WTC11 (cell line): ENCODE measurements around the gene DCHS2. TPM values are rescaled to one million over a fixed set of nuclear protein-coding genes. Genes with fewer than 3 reads are reported as not detected.

Source experiments
- ATAC-seq: fragments of 200-7000 bp; cut with Tn5 transposase; 2 replicates; pipeline ENCODE4 v1.10.0; 2021; ENCODE audit warnings: mild to moderate bottlenecking, moderate library complexity
- CTCF ChIA-PET: fragments of 300-600 bp; sonication (Branson Sonifier 250); formaldehyde crosslinking; loops from one replicate; lab custom pipeline; 2021; ENCODE audit warnings: antibody characterized with exemption; lab: Charles Lee
- POLR2A ChIA-PET: fragments of 350-600 bp; sonication (Branson Sonifier 250); formaldehyde crosslinking; loops from one replicate; lab custom pipeline; 2021; ENCODE audit warnings: antibody characterized with exemption; lab: Charles Lee
- DNase-seq: peaks from one replicate; pipeline ENCODE4 v3.0.0; 2021; ENCODE audit warnings: low spot score
- H3K27ac Mint-ChIP-seq: 2 replicates; pipeline ENCODE4 v1.8.0; 2021; ENCODE audit warnings: mixed read lengths
- H3K27me3 Mint-ChIP-seq: 2 replicates; pipeline ENCODE4 v1.8.0; 2021; ENCODE audit warnings: low read depth, mild to moderate bottlenecking, moderate library complexity, mixed read lengths
- H3K36me3 Mint-ChIP-seq: 2 replicates; pipeline ENCODE4 v1.8.0; 2021; ENCODE audit warnings: mixed read lengths
- H3K4me1 Mint-ChIP-seq: 2 replicates; pipeline ENCODE4 v1.8.0; 2022; ENCODE audit warnings: mixed read lengths
- H3K4me3 Mint-ChIP-seq: 2 replicates; pipeline ENCODE4 v1.8.0; 2021; ENCODE audit warnings: mild to moderate bottlenecking, moderate library complexity, mixed read lengths
- H3K9me3 Mint-ChIP-seq: 2 replicates; pipeline ENCODE4 v1.8.0; 2021; ENCODE audit warnings: mixed read lengths
- AR ChIP-seq: fragments of 250-450 bp; sonication (Bioruptor Pico); IDR thresholded peaks from 2 replicates; pipeline ENCODE4 v1.9.0; 2021; ENCODE audit warnings: mild to moderate bottlenecking
- ATF2 ChIP-seq: sonication (generic); formaldehyde crosslinking; IDR thresholded peaks from 2 replicates; pipeline ENCODE4 v1.8.1; 2022; ENCODE audit warnings: low read depth, missing genetic modification reagents, borderline replicate concordance
- ATF6 ChIP-seq: sonication (generic); formaldehyde crosslinking; IDR thresholded peaks from 2 replicates; pipeline ENCODE4 v1.8.1; 2023; ENCODE audit warnings: mild to moderate bottlenecking, missing genetic modification reagents
- CREB1 ChIP-seq: sonication (generic); formaldehyde crosslinking; IDR thresholded peaks from 2 replicates; pipeline ENCODE4 v1.8.0; 2023; ENCODE audit warnings: mild to moderate bottlenecking, missing genetic modification reagents
- CREM ChIP-seq: sonication (generic); formaldehyde crosslinking; IDR thresholded peaks from 2 replicates; pipeline ENCODE4 v1.8.1; 2022; ENCODE audit warnings: mild to moderate bottlenecking, missing genetic modification reagents, moderate library complexity
- CTCF ChIP-seq: fragments of 200-600 bp; IDR thresholded peaks from 2 replicates; pipeline ENCODE4 v1.8.0; 2022; ENCODE audit warnings: antibody characterized with exemption
- E2F1 ChIP-seq: sonication (generic); formaldehyde crosslinking; IDR thresholded peaks from 2 replicates; pipeline ENCODE4 v1.8.0; 2022; ENCODE audit warnings: mild to moderate bottlenecking, missing genetic modification reagents
- E2F5 ChIP-seq: sonication (generic); formaldehyde crosslinking; IDR thresholded peaks from 2 replicates; pipeline ENCODE4 v1.8.1; 2022; ENCODE audit warnings: mild to moderate bottlenecking, moderate library complexity, missing genetic modification reagents
- EMX1 ChIP-seq: fragments of 250-450 bp; sonication (Bioruptor Pico); IDR thresholded peaks from 2 replicates; pipeline ENCODE4 v1.8.0; 2021; ENCODE audit warnings: mild to moderate bottlenecking
- GABPB1 ChIP-seq: sonication (generic); formaldehyde crosslinking; IDR thresholded peaks from 2 replicates; pipeline ENCODE4 v1.8.1; 2023; ENCODE audit warnings: mild to moderate bottlenecking, missing genetic modification reagents
- IRF2 ChIP-seq: sonication (generic); formaldehyde crosslinking; IDR thresholded peaks from 2 replicates; pipeline ENCODE4 v1.8.0; 2022; ENCODE audit warnings: low read depth, missing genetic modification reagents, borderline replicate concordance
- NR1H2 ChIP-seq: sonication (generic); formaldehyde crosslinking; IDR thresholded peaks from 2 replicates; pipeline ENCODE4 v1.9.0; 2021; ENCODE audit warnings: mild to moderate bottlenecking, moderate library complexity, missing genetic modification reagents
- NR3C1 ChIP-seq: sonication (generic); formaldehyde crosslinking; conservative IDR thresholded peaks from 2 replicates; pipeline ENCODE4 v1.8.1; 2023; ENCODE audit warnings: low read depth, mild to moderate bottlenecking, missing genetic modification reagents
- OVOL2 ChIP-seq: fragments of 250-450 bp; sonication (Bioruptor Pico); IDR thresholded peaks from 2 replicates; pipeline ENCODE4 v1.9.0; 2021; ENCODE audit warnings: mild to moderate bottlenecking, borderline replicate concordance
- PRRX2 ChIP-seq: fragments of 250-450 bp; sonication (Bioruptor Pico); IDR thresholded peaks from 2 replicates; pipeline ENCODE4 v1.8.0; 2021; ENCODE audit warnings: mild to moderate bottlenecking
- SOX15 ChIP-seq: fragments of 250-450 bp; sonication (Bioruptor Pico); IDR thresholded peaks from 2 replicates; pipeline ENCODE4 v1.9.0; 2021; ENCODE audit warnings: mild to moderate bottlenecking
- ZNF138 ChIP-seq: sonication (generic); formaldehyde crosslinking; conservative IDR thresholded peaks from 2 replicates; pipeline ENCODE4 v1.8.1; 2022; ENCODE audit warnings: mild to moderate bottlenecking, moderate library complexity, missing genetic modification reagents
- ZNF396 ChIP-seq: fragments of 250-450 bp; sonication (Bioruptor Pico); IDR thresholded peaks from 2 replicates; pipeline ENCODE4 v1.8.0; 2021; ENCODE audit warnings: mild to moderate bottlenecking, moderate library complexity, borderline replicate concordance
- ZNF416 ChIP-seq: fragments of 250-450 bp; sonication (Bioruptor Pico); IDR thresholded peaks from 2 replicates; pipeline ENCODE4 v1.9.0; 2021; ENCODE audit warnings: mild to moderate bottlenecking, inconsistent platforms
- ZSCAN18 ChIP-seq: fragments of 250-450 bp; sonication (Bioruptor Pico); IDR thresholded peaks from 2 replicates; pipeline ENCODE4 v2.1.2; 2022; ENCODE audit warnings: mild to moderate bottlenecking, moderate library complexity
- total RNA-seq: library from RNA; stranded (reverse); gene quantifications from 3 replicates; pipeline ENCODE4 v1.2.3, GENCODE V29; 2021

Gene DCHS2
- total RNA-seq, 1 experiment from 2014 or later = 1.3 TPM

GRCh38 chr4:154390324-154390723, 101.3 kb downstream of the DCHS2 start:
- H3K36me3 Mint-ChIP-seq = no peaks in the 10 kb centered on the region
- ChIA-PET POLR2A (no interaction called here), CTCF (interaction anchor here (0.8 kb wide), 1 partner anchor 40 kb away, joined by 3 read pairs; no protein-coding TSS in a partner anchor)
- DNase-seq = no peak
- no peaks in the 10 kb centered on the region for H3K4me1 Mint-ChIP-seq
- no peak for TF ChIP-seq CREB1
- no peak for TF ChIP-seq E2F5 (CRISPR knock-in tag)
- no peak for TF ChIP-seq OVOL2 (CRISPR knock-in tag)
- no peak for TF ChIP-seq AR (CRISPR knock-in tag)
- TF ChIP-seq ZNF396 = no peak
- TF ChIP-seq CREM (CRISPR knock-in tag) = no peak
- no peak for TF ChIP-seq ZSCAN18 (CRISPR knock-in tag)
- TF ChIP-seq PRRX2 (CRISPR knock-in tag) = no peak
- no peak for TF ChIP-seq ATF2 (CRISPR knock-in tag)
- TF ChIP-seq ZNF138 = no peak
- no peak for TF ChIP-seq IRF2 (CRISPR knock-in tag)
- no peak for TF ChIP-seq E2F1 (CRISPR knock-in tag)
- TF ChIP-seq SOX15 = no peak
- TF ChIP-seq NR1H2 (CRISPR knock-in tag) = no peak
- TF ChIP-seq GABPB1 (CRISPR knock-in tag) = no peak
- no peak for TF ChIP-seq NR3C1 (CRISPR knock-in tag)
- TF ChIP-seq ATF6 = no peak
- TF ChIP-seq EMX1 (CRISPR knock-in tag) = no peak
- TF ChIP-seq ZNF416 (CRISPR knock-in tag) = no peak
- TF ChIP-seq CTCF = no peak
- ATAC-seq = no peak
- no peaks in the 10 kb centered on the region for H3K9me3 Mint-ChIP-seq
- H3K4me3 Mint-ChIP-seq = no peak overlapping the region
- no peaks in the 10 kb centered on the region for H3K27me3 Mint-ChIP-seq
- no peak overlapping the region for H3K27ac Mint-ChIP-seq
